DMS53 (cell line): ENCODE measurements around the gene CEL.
"Not testable (repeated sequence)": the region's sequence is repeated elsewhere in the genome, so short reads cannot be mapped to it uniquely, and the experiment has no call there.

Source experiments
- DNase-seq: peaks from one replicate; lab custom pipeline; 2025; lab: John Stamatoyannopoulos, UW

Gene CEL

DNA sequence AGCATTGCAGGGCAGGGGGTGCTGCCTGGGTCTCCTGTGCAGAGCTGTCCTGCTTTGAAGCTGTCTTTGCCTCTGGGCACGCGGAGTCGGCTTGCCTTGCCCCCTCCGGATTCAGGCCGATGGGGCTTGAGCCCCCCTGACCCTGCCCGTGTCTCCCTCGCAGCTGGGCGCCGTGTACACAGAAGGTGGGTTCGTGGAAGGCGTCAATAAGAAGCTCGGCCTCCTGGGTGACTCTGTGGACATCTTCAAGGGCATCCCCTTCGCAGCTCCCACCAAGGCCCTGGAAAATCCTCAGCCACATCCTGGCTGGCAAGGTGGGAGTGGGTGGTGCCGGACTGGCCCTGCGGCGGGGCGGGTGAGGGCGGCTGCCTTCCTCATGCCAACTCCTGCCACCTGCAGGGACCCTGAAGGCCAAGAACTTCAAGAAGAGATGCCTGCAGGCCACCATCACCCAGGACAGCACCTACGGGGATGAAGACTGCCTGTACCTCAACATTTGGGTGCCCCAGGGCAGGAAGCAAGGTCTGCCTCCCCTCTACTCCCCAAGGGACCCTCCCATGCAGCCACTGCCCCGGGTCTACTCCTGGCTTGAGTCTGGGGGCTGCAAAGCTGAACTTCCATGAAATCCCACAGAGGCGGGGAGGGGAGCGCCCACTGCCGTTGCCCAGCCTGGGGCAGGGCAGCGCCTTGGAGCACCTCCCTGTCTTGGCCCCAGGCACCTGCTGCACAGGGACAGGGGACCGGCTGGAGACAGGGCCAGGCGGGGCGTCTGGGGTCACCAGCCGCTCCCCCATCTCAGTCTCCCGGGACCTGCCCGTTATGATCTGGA is 2.7 kb downstream of the CEL start:
- DNase-seq, result no peak

DNA sequence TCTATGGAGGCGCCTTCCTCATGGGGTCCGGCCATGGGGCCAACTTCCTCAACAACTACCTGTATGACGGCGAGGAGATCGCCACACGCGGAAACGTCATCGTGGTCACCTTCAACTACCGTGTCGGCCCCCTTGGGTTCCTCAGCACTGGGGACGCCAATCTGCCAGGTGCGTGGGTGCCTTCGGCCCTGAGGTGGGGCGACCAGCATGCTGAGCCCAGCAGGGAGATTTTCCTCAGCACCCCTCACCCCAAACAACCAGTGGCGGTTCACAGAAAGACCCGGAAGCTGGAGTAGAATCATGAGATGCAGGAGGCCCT is 3.2 kb downstream of the CEL start:
- no peak for DNase-seq

DNA sequence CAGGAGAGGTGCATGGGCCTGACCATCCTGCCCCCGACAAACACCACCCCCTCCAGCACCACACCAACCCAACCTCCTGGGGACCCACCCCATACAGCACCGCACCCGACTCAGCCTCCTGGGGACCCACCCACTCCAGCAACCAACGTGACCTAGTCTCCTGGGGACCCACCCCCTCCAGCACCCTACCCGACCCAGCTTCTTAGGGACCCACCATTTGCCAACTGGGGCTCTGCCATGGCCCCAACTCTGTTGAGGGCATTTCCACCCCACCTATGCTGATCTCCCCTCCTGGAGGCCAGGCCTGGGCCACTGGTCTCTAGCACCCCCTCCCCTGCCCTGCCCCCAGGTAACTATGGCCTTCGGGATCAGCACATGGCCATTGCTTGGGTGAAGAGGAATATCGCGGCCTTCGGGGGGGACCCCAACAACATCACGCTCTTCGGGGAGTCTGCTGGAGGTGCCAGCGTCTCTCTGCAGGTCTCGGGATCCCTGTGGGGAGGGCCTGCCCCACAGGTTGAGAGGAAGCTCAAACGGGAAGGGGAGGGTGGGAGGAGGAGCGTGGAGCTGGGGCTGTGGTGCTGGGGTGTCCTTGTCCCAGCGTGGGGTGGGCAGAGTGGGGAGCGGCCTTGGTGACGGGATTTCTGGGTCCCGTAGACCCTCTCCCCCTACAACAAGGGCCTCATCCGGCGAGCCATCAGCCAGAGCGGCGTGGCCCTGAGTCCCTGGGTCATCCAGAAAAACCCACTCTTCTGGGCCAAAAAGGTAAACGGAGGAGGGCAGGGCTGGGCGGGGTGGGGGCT is 4.6 kb downstream of the CEL start:
- no peak for DNase-seq

DNA sequence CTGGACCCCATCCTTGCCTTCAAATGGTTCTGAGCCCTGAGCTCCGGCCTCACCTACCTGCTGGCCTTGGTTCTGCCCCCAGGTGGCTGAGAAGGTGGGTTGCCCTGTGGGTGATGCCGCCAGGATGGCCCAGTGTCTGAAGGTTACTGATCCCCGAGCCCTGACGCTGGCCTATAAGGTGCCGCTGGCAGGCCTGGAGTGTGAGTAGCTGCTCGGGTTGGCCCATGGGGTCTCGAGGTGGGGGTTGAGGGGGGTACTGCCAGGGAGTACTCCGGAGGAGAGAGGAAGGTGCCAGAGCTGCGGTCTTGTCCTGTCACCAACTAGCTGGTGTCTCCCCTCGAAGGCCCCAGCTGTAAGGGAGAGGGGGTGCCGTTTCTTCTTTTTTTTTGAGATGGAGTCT is 5.2 kb downstream of the CEL start:
- no peak for DNase-seq

DNA sequence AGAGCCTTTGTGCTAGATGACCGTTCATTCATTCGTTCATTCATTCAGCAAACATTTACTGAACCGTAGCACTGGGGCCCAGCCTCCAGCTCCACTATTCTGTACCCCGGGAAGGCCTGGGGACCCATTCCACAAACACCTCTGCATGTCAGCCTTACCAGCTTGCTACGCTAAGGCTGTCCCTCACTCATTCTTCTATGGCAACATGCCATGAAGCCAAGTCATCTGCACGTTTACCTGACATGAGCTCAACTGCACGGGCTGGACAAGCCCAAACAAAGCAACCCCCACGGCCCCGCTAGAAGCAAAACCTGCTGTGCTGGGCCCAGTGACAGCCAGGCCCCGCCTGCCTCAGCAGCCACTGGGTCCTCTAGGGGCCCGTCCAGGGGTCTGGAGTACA is 6.0 kb downstream of the CEL start:
- DNase-seq, result no peak

DNA sequence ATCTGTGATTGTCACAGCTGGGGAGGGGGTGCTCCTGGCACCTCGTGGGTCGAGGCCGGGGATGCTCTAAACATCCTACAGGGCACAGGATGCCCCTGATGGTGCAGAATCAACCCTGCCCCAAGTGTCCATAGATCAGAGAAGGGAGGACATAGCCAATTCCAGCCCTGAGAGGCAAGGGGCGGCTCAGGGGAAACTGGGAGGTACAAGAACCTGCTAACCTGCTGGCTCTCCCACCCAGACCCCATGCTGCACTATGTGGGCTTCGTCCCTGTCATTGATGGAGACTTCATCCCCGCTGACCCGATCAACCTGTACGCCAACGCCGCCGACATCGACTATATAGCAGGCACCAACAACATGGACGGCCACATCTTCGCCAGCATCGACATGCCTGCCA is 6.7 kb downstream of the CEL start:
- DNase-seq, result not testable (repeated sequence)

DNA sequence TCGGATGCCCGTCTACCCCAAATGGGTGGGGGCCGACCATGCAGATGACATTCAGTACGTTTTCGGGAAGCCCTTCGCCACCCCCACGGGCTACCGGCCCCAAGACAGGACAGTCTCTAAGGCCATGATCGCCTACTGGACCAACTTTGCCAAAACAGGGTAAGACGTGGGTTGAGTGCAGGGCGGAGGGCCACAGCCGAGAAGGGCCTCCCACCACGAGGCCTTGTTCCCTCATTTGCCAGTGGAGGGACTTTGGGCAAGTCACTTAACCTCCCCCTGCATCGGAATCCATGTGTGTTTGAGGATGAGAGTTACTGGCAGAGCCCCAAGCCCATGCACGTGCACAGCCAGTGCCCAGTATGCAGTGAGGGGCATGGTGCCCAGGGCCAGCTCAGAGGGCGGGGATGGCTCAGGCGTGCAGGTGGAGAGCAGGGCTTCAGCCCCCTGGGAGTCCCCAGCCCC is 8.8 kb downstream of the CEL start:
- not testable (repeated sequence) for DNase-seq

DNA sequence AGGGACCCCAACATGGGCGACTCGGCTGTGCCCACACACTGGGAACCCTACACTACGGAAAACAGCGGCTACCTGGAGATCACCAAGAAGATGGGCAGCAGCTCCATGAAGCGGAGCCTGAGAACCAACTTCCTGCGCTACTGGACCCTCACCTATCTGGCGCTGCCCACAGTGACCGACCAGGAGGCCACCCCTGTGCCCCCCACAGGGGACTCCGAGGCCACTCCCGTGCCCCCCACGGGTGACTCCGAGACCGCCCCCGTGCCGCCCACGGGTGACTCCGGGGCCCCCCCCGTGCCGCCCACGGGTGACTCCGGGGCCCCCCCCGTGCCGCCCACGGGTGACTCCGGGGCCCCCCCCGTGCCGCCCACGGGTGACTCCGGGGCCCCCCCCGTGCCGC is 9.2 kb downstream of the CEL start:
- DNase-seq, result not testable (repeated sequence)

DNA sequence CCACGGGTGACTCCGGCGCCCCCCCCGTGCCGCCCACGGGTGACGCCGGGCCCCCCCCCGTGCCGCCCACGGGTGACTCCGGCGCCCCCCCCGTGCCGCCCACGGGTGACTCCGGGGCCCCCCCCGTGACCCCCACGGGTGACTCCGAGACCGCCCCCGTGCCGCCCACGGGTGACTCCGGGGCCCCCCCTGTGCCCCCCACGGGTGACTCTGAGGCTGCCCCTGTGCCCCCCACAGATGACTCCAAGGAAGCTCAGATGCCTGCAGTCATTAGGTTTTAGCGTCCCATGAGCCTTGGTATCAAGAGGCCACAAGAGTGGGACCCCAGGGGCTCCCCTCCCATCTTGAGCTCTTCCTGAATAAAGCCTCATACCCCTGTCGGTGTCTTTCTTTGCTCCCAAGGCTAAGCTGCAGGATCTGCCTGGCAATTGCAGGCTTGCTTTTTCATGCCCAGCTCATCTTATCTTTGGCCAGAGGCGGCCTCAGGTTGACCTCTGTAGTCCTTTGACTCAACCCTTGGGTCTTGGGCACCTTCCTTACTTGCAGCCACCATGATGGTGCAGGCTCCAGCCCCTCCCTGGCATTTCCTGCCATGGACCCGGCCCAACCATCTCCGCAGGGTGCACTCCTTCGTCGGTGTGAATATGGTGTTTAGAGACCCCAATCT is 9.8 kb downstream of the CEL start:
- DNase-seq, result no peak

DNA sequence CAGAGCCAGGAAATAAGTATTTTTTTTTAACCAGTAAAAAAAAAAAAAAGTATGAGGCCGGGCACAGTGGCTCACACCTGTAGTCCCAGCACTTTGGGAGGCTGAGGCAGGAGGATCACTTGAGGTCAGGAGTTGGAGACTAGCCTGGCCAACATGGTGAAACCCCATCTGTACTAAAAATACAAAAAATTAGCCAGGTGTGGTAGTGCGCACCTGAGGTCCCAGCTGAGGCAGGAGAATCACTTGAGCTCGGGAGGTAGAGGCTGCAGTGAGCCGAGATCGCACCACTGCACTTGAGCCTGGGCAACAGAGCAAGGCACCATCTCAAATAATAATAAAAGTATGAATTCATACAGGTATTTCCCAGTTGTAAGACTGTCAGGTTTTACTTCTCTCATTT is 10.4 kb downstream of the CEL start:
- not testable (repeated sequence) for DNase-seq

DNA sequence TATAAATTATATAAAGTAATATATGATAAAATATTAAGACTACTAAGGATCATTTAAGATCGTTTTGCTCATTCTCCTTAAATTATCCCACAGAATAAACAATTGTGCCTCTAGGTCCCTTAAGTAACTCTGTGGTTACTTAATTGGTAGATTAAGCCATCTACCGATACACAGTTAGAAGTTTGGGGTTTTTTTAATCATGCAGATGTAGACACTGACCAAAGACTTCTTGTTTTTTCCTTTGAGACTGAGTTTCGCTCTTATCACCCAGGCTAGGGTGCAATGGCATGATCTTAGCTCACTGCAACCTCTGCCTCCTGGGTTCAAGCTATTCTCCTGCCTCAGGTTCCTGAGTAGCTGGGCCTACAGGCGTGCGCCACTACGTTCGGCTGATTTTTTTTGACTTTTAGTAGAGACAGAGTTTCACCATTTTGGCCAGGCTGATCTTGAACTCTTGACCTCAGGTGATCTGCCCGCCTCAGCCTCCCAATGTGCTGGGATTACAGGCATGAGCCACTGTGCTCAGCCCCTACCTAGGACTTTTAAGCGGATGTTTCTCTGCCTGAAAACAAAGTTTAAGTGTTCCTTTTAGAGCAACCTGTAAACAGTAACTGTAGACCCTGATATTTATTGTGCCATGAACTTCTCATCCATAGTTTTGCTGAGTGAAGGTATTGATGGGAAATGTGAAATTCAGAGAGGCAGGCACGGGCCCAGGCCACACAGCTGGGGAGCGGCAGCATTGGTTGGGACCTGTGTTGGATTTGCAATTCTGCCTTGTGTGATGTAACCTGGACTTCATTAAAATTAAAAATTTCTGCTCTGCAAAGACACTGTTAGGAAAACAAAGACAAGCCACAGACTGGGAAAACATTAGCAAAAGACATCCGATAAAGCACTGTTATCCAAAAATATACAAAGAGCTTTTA is 11.6 kb downstream of the CEL start:
- DNase-seq, result no peak

DNA sequence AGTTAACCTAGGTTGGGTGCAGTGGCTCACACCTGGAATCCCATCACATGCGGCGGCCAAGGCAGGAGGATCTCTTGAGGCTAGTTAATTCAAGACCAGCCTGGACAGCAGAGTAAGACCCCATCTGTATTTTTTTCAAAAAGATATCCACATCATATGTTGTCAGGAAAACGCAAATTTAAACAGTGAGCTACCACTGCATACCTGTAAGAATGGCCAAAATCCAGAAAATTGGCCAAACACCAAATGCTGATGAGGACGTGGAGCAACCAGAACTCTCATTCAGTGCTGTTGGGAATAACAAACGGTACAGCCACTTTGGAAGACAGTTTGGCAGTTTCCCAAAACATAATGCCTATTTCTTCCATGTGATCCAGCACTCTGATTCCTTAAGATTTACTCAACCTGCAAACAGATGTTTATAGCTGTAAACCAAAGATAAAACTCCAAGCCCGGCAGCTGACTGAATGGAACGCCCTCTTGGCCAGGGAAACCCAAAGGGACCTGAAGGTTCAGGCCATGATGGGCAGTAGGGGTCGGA is 12.4 kb downstream of the CEL start:
- no peak for DNase-seq

DNA sequence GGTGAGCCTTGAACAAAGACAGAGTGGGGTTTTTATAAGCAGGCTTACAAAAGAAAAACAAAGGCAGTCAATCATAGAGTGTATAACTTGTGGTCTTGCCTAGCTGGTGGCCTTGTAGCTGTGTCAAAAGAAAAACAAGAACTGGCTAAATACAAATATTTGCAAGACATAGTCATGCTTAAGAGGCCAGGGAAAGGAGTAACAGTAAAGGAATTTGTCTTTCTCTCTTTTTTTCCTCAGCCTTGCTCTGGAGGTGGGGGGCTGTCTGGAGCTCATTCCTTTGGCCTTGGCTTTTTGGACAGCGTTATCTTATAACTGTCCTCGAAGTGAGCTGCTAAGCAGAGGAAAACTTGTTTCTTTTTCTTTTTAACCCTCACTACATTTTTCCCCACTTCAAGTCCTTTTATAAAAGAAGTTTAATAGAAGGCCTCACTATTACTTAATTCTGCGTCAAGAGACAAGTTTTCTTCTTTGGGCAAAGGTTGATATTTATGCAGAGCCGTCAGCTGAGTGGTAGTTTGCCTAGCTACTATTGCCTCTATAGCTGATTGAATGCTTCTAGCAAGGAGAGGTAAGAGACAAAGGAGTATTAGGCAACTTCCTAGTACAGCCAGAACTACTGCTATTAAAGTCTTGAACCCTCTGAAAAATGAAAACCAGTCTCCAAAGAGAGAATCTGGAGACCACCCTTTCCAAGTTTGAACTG is 14.3 kb downstream of the CEL start:
- no peak for DNase-seq

DNA sequence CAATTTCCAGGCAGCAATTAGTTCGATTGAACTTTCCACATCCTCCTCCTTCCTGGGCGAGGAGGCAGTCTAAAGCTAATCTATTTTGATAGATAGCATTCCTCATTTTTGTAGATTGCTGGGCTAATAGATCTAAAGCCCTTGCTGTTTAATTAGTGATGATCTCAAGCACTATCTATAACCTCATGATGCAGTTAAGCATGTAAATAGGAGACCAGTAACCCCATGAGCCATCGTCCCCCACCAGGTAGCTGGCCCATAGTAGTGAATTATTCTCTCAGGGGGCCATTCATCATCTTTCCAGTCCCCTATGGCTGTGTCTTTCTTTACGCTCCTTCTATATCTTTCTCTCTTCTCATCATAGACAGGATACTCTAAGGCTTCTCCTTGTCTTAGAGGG is 14.9 kb downstream of the CEL start:
- no peak for DNase-seq

DNA sequence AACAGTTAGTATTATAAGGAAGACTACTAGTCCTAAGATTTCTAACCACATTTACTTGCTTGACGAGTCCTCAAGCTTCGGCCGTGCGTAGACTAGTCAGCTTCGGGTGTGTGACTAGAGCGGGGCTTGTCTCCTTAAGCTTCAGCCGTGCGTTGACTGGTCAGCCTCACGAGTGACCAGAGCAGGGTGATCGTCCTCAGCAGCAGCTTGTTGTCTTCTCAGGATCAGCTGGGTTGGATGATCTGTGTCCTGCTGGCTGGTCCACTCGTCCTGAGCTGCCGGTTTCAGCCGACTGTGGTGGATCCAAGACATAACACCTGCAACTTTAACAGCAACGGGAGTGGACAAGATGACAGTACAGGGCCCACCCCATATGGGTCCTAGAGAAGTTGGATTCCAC is 16.7 kb downstream of the CEL start:
- no peak for DNase-seq

DNA sequence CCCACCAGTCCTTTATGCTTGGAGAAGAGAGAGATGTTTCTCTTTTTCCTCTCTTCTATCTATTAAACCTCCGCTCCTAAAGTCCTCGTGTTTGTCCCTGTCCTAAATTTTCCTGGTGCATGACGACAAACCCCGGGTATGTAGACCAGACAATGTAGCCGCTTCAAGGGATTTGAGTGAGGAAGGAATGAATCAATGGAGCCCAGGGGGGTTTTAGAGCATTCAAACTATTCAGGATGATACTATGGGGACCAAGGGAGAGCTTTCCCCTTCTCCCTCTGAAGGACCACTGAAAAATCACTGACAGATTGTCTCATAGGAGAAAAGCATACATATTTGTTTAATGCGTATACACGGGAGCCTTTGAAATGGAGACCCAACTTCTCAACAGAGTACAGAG is 18.4 kb downstream of the CEL start:
- no peak for DNase-seq

DNA sequence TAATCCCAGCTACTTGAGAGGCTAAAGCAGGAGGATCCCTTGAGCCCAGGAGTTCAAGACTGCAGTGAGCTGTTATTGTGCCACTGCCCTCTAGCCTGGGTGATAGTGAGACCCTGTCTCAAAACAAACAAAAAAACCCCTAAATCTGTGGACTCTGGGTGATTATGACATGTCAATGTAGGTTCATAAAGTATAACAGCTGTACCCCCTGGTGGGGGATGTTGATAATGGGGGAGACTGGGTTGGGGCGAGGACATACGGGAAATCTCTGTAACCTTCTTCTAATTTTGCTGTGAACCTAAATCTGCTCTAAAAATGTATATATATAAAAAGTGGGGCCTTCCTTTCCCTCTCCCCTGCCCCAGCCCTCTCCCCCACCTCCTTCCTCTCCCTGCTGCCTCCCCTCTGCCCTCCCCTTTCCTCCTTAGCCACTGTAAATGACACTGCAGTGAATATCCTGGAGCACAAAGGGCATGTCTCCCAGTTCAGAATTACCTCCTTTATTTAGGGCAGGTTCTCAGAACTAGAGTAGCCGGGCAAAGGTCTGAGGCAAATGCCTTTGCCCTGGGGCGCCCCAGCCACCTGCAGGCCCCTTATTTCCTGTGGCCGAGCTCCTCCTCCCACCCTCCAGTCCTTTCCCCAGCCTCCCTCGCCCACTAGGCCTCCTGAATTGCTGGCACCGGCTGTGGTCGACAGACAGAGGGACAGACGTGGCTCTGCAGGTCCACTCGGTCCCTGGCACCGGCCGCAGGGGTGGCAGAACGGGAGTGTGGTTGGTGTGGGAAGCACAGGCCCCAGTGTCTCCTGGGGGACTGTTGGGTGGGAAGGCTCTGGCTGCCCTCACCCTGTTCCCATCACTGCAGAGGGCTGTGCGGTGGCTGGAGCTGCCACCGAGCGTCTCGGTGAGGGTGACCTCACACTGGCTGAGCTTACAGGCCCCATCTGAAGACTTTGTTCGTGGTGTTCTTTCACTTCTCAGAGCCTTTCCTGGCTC is 19.3 kb downstream of the CEL start:
- not testable (repeated sequence) for DNase-seq

DNA sequence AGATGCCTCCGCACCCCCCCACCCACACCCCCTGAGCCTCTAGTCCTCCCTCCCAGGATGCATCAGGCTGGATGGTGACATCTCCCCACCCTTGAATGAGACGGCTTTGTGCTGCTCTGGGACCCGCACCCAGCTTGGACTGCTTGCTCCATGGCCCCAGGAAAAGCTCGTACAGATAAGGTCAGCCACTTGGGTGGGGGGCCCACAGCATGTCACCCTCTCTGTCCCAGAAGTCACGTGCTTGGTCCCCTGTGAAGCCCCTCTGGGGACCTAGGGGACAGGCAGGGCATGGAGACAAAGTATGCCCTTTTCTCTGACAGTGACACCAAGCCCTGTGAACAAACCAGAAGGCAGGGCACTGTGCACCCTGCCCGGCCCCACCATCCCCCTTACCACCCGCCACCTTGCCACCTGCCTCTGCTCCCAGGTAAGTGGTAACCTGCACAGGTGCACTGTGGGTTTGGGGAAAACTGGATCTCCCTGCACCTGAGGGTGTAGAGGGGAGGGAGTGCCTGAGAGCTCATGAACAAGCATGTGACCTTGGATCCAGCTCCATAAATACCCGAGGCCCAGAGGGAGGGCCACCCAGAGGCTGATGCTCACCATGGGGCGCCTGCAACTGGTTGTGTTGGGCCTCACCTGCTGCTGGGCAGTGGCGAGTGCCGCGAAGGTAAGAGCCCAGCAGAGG is 20.3 kb downstream of the CEL start:
- peak; percentile 55 for DNase-seq

DNA sequence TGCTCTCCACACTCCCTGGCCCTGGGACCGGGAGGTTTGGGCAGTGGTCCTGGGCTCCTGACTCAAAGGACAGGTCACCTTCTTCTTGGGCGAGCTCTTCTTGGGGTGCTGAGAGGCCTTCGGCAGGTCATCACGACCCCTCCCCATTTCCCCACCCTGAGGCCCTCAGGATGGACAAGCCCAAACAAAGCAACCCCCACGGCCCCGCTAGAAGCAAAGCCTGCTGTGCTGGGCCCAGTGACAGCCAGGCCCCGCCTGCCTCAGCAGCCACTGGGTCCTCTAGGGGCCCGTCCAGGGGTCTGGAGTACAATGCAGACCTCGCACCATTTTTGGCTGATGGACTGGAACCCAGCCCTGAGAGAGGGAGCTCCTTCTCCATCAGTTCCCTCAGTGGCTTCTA is 21.9 kb downstream of the CEL start:
- not testable (repeated sequence) for DNase-seq
